Activated gamma-delta T cell (primary cell): ENCODE results near the gene MSRB3.
"Not testable (repeated sequence)": the region's sequence is repeated elsewhere in the genome, so short reads cannot be mapped to it uniquely, and the experiment has no call there.

Experiments used
- DNase-seq: peaks from one replicate; lab custom pipeline; 2025; lab: John Stamatoyannopoulos, UW

The MSRB3 gene

DNA sequence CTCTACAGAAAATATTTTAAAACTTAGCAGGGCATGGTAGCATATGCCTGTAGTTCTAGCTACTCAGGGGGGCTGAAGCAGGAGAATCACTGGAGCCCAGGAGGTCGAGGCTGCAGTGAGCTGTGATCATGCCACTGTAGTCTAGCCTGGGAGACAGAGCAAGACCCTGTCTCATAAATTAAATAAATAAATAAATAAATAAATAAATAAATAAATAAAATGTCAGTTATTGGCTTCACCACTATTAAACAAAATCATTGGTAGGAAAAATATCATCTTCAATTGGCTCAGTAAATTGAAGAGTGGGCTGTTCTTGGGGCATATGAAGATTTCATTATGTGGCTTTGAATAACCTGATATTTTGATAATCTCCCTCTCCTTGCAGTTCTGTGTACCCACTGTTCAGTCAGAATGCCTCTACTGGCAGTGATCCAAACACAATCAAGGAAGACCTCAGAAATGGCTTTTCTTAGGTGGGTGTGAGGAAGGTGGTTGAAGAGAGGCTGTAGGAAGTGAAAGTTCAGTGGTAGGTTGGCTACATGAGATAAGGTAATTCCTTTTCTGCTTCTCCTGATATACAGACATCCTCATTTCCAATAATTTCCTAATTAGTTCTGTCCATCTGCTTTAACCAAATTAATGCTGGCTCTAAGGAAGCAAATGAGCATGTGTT, 175.8 kb downstream of the MSRB3 start:
- no peak for DNase-seq

DNA sequence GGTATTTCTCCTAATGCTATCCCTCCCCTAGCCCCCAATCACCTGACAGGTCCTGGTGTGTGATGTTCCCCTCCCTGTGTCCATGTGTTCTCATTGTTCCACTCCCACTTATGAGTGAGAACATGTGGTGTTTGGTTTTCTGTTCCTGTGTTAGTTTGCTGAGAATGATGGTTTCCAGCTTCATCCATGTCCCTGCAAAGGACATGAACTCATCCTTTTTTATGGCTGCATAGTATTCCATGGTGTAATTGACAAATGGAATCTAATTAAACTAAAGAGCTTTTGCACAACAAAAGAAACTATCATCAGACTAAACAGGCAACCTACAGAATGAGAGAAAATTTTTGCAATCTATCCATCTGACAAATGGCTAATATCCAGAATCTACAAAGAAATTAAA, 178.9 kb downstream of the MSRB3 start:
- not testable (repeated sequence) for DNase-seq

DNA sequence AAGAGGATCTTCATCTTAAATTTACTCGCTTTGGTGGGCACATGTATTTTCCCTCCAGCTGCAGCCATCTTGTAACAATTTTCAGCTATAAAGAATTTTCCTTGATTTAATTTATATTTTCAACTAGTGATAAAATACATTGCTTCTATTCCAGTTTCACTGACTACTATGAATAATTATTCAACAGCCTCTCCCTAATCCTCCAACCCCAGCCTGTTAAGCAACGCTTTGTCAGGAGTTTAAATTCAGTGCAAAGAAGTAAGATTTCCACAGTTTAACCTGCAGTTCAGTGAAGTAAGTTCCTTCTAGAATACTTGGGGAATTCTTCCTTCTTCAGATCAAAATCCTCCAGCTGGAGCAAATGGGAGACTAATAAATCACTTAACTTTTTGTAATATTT, 180.2 kb downstream of the MSRB3 start:
- no peak for DNase-seq

DNA sequence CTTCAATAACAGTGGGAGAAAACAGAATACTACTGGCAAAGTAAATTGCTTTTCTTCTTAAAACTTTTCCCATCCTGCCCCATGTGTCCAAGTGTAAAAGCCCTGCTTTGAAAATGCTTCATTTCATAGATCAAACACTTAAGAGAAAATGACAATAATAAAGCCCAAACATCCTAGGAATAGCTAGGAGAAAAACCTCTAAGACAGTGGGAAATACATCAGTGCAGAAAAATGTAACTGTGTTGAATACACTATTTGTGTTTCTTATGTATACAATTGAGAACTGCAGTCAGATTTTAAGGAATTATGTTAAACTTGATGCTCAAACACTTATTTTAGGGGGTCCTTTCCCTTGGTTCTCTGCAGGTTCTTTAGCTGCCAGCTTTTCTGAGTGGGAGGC, 181.1 kb downstream of the MSRB3 start:
- DNase-seq, result no peak

DNA sequence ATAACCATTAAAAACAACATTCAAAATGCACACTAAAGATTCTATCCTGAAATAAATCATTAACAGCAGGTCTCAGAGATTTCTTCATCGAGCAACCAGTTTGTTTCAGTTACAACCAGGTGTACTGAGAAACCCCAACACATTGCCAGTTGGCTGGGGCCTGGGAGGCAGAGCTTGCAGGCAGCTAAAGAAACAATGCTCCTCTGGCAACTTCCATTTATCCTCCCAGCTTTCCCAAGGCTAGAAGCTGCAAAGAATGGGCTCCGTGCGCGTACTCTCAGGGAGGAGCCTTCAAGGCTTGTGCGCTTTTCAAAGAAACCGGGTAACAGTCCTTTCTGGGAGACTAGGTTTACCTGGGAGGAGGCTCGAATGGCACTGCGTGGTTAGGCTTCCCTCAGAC, 181.6 kb downstream of the MSRB3 start:
- no peak for DNase-seq

DNA sequence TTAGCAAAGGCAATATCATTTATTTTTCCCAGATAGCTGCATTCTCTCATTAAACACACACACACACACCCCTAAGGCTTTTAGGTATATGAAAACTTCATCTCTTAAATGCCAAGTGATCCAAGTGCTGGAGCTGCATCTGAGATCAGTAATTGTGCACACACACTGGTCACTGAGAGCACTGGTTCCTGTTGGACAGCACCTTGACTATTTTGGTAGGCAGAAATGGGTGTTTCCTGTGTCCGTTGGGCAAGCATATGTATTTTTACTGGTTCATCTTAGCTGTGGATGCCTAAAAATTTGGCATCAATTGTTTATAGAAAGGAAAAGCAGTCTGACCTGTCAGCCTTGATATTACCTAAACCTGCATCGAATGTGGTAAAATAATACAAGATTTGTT, 182.5 kb downstream of the MSRB3 start:
- DNase-seq, result no peak

DNA sequence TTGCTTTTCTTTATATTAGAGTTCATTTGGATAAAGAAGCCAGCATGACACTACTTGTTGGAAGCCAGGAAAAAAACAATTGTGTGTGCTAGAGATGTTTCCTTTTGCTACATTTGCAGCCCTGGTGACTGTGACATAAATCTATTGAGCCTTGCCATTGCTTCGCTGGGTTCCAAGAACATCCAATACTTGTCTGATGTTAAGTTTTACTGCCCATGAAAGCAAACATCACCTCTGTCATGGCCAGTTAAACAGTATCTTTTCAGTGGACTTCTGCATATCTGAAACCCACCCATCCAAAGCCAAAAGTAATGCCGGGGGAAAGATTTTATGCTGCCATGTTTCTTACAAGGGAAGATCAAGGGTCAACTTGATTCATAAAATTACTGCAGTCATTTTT, 184.0 kb downstream of the MSRB3 start:
- no peak for DNase-seq

DNA sequence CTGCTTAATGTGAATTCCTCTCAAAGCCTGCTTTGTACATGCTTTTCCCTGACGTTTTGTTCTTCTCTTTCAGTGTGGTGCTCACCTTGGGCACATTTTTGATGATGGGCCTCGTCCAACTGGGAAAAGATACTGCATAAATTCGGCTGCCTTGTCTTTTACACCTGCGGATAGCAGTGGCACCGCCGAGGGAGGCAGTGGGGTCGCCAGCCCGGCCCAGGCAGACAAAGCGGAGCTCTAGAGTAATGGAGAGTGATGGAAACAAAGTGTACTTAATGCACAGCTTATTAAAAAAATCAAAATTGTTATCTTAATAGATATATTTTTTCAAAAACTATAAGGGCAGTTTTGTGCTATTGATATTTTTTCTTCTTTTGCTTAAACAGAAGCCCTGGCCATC, 184.6 kb downstream of the MSRB3 start:
- no peak for DNase-seq

DNA sequence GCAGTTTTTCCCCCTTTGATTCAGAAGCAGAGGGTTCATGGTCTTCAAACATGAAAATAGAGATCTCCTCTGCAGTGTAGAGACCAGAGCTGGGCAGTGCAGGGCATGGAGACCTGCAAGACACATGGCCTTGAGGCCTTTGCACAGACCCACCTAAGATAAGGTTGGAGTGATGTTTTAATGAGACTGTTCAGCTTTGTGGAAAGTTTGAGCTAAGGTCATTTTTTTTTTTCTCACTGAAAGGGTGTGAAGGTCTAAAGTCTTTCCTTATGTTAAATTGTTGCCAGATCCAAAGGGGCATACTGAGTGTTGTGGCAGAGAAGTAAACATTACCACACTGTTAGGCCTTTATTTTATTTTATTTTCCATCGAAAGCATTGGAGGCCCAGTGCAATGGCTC, 185.1 kb downstream of the MSRB3 start:
- DNase-seq, result no peak

DNA sequence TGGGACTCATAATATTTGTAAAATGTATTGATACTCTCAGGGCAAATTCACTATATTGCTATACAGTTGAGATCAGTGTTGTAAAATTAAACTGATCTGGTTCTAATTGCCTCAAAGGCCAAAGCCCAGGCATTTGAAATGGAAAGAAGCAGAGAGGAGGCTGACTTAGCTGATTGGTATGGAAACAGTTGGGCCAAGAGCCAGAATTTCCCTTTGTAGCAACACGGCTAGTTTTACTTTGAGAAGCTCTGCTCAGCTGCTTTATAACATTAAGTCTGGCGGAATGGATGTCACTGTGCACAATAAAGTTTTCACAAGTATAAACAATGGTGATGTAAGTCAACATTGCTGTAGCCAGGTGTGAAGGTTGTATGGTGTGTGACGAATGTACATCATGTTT, 186.4 kb downstream of the MSRB3 start:
- DNase-seq, result no peak

DNA sequence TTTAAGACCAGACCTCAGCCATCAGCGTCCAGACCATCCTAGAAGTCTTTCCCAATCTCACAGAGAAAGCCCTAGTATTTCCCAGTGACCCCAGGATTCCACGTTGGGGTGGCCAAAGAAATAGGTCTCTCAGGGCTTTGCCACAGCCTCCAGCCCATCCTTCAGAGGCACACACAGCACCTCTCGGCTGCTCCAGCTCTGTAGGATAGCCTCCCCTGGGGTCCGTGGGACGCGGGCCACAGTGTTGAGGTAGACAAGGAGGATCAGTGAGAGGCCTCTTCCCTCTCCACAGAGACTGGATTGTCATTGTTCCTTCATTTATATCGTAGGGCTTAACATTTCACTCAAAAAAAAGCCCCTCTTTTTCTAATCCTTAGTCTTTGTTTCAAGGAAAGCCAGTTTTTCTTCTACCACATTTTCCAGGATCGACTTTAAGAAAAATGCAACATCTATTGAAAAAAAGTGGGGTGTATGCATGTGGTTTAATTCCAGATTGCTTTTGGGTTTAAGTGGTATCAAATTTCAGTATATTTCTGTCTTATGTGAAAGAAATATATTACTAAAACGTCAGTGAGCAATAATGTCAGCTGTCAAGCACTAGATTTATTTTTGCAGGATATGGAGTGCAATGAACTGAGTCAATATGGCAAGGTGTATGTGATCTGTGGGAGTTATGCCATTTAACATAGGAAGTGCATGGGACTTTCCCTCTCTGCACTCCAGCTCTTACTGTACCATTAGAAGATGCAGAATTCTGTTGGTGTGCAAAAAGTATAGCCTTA, 187.5 kb downstream of the MSRB3 start:
- DNase-seq, result no peak

DNA sequence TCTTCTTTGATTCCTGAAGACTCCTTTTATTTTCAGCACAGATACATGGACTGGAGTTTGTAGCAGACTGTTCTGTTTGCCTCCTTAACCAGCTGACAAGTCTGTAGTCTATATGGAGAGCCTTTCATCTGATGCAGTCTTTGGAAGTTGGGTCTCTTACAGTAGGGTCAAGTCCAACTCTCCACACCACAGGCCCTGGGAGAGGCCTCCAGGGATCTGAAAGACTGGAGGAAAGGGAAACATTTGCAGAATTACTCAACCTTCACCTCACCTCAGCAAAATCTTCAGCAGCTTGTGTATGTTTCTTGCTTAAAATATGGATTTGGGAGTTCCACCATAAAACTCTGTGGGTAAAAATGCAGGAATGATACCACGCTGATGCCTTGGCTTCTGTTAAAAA, 188.4 kb downstream of the MSRB3 start:
- no peak for DNase-seq

DNA sequence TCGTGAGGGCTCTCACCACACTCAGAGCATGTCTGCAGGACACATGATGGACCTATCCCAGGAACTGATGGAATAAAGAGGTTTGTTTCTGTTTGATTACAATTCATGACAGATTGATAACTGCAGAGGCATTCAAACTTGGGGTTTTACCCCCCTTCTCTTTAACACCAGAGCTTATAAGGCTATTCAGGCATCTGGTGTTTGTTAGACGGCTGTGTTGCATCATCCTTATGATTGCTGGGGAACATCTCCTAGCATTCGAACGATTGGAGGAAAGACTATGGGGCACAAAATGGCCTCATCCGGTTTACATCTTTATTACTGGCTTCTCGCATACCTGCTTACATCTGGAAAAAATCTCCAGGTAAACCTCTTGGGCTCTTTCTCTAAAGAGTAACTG, 191.8 kb downstream of the MSRB3 start:
- no peak for DNase-seq

DNA sequence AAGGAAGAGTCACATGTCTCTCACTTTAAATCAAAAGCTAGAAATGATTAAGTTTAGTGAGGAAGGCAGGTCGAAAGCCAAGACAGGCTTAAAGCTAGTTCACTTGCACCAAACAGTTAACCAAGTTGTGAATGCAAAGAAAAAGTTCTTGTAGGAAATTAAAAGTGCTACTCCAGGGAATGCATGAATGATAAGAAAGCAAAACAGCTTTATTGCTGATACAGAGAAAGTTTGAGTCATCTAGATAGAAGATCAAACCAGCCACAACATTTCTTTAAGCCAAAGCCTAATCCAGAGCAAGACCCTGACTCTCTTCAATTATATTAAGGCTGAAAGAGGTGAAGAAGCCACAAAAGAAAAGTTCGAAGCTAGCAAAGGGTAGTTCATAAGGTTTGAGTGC, 193.6 kb downstream of the MSRB3 start:
- DNase-seq, result no peak

DNA sequence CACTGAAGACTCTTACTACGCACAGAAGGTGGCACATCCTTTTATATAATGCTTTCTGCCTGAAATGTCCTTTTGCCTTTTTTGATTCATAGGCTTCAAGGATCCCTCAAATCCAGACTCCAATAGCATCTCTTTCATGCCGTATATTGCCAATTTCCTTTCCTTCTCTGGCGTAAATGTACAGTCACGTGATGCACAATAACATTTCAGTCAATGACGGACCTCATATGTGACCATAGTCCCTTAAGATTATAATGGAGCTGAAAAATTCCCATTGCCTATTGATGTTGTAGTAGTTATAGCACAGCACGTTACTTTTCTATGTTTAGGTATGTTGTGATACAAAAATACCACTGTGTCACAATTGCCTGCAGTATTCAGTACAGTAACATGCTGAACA, 196.3 kb downstream of the MSRB3 start:
- no peak for DNase-seq

DNA sequence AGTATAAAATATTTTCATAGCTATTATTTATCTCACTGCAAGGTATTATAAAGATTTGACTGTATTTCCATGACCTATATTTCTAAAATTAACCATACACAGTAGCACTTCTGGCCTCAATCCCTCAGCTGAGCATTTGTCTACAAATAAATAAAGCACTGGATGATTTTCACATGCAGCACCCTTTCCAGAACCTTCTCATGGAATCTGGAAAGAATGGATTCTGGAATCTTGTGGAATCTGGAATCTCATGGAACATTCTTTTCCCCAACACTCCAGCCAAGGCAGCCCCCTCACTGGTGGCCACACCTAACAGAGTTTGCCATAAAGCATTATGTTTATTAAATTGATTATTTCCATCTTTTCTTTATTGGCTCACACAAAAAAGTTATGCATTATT, 199.2 kb downstream of the MSRB3 start:
- DNase-seq, result no peak

DNA sequence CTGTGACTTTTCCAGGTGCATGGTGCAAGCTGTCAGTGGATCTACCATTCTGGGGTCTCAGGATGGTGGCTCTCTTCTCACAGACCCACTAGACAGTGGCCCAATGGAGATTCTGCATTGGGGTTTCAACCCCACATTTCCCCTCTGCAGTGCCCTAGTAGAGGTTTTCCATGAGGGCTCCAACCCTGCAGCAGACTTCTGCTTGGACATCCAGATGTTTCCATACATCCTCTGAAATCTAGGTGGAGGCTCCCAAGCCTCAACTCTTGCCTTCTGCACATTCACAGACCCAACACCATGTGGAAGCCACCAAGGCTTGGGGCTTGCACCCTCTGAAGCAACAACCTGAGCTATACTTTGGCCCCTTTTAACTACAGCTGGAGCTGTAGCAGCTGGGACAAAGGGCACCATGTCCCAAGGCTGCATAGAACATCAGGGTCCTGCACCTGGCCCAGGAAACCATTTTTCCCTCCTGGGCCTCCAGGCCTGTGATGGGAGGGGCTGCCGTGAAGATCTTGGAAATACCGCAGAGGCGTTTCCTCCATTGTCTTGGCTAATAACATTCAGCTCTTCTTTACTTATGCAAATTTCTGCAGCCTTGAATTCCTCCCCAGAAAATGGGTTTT, 205.5 kb downstream of the MSRB3 start:
- not testable (repeated sequence) for DNase-seq

DNA sequence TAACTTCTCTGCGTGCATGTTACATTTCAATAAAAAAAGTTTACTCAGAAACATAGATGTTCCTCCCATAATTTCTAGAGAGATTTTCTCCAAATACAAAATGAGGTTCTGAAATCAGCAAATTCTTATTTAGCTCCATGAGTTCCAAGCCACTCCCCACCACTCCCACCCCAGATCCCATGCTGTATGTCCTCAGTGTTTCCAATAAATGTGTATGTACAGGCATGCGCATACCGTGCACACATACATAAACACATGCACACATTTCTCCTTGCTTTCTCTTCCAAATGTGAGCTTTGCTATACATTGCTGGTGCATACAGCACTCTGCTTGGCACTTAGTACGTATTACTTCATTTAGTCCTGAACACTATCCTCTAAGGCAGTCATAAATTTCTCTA, 209.7 kb downstream of the MSRB3 start:
- DNase-seq, result no peak

DNA sequence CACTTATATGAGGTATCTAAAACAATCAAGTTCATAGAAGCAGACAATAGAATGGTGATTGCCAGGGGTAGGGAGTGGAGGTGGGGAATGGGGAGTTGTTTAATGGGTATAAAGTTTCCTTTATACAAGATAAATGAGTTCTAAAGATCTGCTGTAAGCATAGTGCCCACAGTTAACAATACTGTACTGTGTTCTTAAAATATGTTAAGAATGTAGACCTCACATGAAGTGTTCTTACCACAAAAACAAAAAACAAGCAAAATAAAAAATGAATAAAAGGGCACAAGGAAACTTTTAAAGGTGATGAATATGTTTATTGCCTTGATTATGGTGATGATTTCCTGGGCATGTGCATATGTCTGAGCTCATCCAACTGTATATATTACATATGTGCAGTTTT, 211.8 kb downstream of the MSRB3 start:
- DNase-seq, result no peak

DNA sequence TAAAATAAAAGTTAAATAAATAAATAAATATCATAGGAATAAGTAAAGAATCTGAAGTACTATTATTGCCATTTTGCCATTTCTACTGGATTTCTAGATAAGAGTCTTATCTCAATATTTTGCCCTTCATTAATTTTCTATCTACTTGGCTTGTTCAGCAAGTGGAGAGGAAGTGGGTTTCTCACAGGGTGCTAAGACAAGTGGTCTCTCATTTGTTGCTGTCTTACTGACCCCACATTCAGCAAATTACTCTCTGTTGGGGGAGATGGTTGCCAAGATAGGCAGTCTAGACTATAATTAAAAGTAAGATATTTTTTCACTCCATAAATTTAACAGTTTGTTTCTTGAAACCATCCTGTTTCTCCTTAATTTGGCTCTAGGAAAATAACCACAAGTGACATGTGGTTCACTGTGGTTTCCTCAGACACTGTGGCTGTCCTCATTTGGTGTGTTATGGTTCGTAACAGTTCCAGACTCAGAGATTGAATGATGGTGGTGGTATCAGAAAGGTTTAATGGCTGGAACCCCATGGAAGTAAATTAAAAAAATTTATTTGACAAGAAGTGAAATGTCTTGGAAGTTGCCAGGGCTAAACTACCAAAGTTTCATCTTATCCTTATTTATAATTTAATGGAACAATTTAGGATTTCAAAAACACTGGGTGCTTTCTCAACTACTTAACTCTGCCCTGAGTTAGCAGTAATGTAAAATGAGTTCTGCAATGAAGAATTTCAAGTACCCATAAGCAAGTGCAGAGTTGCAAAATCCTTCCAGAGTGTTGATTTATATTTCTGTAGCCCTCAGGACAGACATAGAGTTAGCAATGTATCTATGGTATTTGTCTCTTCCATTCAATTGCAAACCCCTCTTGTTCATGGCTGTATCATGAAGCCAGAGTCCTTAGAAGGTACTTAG, 214.8 kb downstream of the MSRB3 start:
- no peak for DNase-seq

DNA sequence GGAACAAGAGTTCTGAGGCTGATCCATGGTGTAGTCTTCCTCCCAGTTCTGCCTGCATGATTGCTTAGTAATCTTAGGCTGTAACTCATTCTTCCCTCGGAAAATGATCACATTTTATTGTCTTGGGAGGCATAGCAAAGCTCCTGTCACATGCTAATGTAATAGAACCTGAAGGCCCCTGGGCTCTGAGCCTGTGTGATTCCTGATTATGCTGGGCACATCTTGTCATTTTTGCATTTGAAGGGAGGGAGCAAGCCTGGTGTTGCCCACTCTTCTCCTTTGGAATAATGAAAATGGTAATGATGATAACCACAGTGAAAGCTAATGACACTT, 215.4 kb downstream of the MSRB3 start:
- DNase-seq, result no peak

DNA sequence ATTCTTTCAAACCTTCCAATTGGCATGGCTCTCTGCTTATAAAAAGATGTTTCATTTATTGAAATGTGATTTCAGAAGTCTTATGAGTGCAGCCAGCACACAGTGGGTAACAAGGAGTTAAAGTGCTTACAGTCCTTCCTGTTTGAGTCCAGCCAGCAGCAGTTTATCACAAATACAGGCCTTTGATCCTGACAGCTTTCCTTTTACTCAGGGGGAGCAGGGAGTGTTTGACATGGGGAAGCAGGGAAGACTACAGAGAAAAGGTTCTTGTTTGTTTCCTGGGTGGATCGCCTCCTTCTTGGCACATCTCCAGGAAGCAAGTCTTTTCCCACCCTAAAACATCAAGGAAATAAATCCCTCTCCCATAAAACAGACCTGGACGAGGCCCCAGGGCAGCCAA, 216.1 kb downstream of the MSRB3 start:
- DNase-seq, result no peak
